Osteoblast (primary cell): Measurements from ENCODE around the gene LLGL1. TPM values are rescaled to one million over a fixed set of nuclear protein-coding genes. Genes with fewer than 3 reads are reported as not detected.

Experiments
- DNase-seq: peaks from one replicate; pipeline ENCODE4 v3.0.0; 2011; ENCODE audit warnings: low spot score, mixed read lengths; ENCODE audit not compliant: insufficient read length; ENCODE audit errors: missing footprints
- H2AFZ ChIP-seq: 2 replicates; pipeline ENCODE4 v1.6.0; 2011; ENCODE audit warnings: mild to moderate bottlenecking, low read length
- H3K27ac ChIP-seq: 2 replicates; pipeline ENCODE4 v1.5.1; 2011; ENCODE audit warnings: mild to moderate bottlenecking, low read depth, low read length, moderate library complexity
- H3K27me3 ChIP-seq: 2 replicates; pipeline ENCODE4 v1.6.0; 2012; ENCODE audit warnings: mild to moderate bottlenecking, control low read depth, inconsistent platforms, low read length, moderate library complexity; ENCODE audit not compliant: insufficient read depth
- H3K36me3 ChIP-seq: 2 replicates; pipeline ENCODE4 v1.5.1; 2011; ENCODE audit warnings: mild to moderate bottlenecking, low read length, control low read depth, moderate library complexity; ENCODE audit not compliant: insufficient read depth
- H3K4me1 ChIP-seq: 2 replicates; pipeline ENCODE4 v1.5.1; 2011; ENCODE audit warnings: mild to moderate bottlenecking, low read length, control low read depth, moderate library complexity; ENCODE audit not compliant: insufficient read depth
- H3K4me2 ChIP-seq: 2 replicates; pipeline ENCODE4 v1.6.0; 2011; ENCODE audit warnings: mild to moderate bottlenecking, low read length; ENCODE audit not compliant: insufficient read depth
- H3K4me3 ChIP-seq: fragments of 200-600 bp; sonication (generic); 3 replicates; pipeline ENCODE4 v1.5.1; 2012; ENCODE audit warnings: mild to moderate bottlenecking, low read length, inconsistent platforms; ENCODE audit not compliant: insufficient read depth
- H3K79me2 ChIP-seq: 2 replicates; pipeline ENCODE4 v1.6.0; 2012; ENCODE audit warnings: mild to moderate bottlenecking, low read length, control low read depth, inconsistent platforms; ENCODE audit not compliant: insufficient read depth
- H3K9me3 ChIP-seq: 2 replicates; pipeline ENCODE4 v1.5.1; 2011; ENCODE audit warnings: low read depth, low read length, control low read depth
- H4K20me1 ChIP-seq: 2 replicates; pipeline ENCODE4 v1.6.0; 2012; ENCODE audit warnings: mild to moderate bottlenecking, low read length, control low read depth; ENCODE audit not compliant: insufficient read depth
- CTCF ChIP-seq: IDR thresholded peaks from 2 replicates; pipeline ENCODE4 v1.5.1; 2011; ENCODE audit warnings: mild to moderate bottlenecking, low read depth, low read length, moderate library complexity; ENCODE audit errors: extremely low read depth
- total RNA-seq: library from RNA; depleted of rRNA; stranded (reverse); fragments of >200 nt; gene quantifications from 2 replicates; pipeline ENCODE4 v1.2.3, GENCODE V29; 2012

LLGL1 gene
- total RNA-seq, 1 donor, result 50.3 TPM

GRCh38 chr17:18182978-18183333 is 42.5 kb upstream of the LLGL1 start:
- Histone ChIP-seq H3K79me2 (peaks cover 43% of the 10 kb centered on the region), H3K4me1 (peaks cover 52% of the 10 kb centered on the region), H3K36me3 (no peaks in the 10 kb centered on the region), H3K27me3 (no peaks in the 10 kb centered on the region), H4K20me1 (peaks cover 37% of the 10 kb centered on the region), H3K4me3 (peak overlapping the region; percentile 91), H3K27ac (peak overlapping the region; percentile 87), H3K9me3 (no peaks in the 10 kb centered on the region), H3K4me2 (peak overlapping the region; percentile 99), H2AFZ (peak overlapping the region; percentile 35)
- TF ChIP-seq CTCF, result no peak
- peak; percentile 92 for DNase-seq

- Histone ChIP-seq H3K27me3 (no peaks in the 10 kb centered on the region), H3K36me3 (no peaks in the 10 kb centered on the region), H3K9me3 (no peaks in the 10 kb centered on the region), H4K20me1 (peaks cover 43% of the 10 kb centered on the region), H3K27ac (peak within 1 kb of the TSS; percentile 87), H3K4me2 (peak within 1 kb of the TSS; percentile 99), H3K79me2 (peaks cover 49% of the 10 kb centered on the region), H3K4me1 (peaks cover 58% of the 10 kb centered on the region), H2AFZ (peak within 1 kb of the TSS; percentile 84), H3K4me3 (peak within 1 kb of the TSS; percentile 91)
- peak; percentile 100 for DNase-seq
- peak; percentile 42 for TF ChIP-seq CTCF
Measured at GRCh38 chr17:18183334-18184142, 41.9 kb upstream of the LLGL1 start, which contains the start of gene ALKBH5. Gene ALKBH5 (plus strand): TSS chr17:18183828. CDS start chr17:18184244, 416 bp downstream.

- Histone ChIP-seq H2AFZ (no peak overlapping the region), H4K20me1 (peaks cover 51% of the 10 kb centered on the region), H3K79me2 (peaks cover 57% of the 10 kb centered on the region), H3K4me1 (peaks cover 64% of the 10 kb centered on the region), H3K36me3 (peaks cover 2% of the 10 kb centered on the region), H3K27me3 (no peaks in the 10 kb centered on the region), H3K4me3 (peak overlapping the region; percentile 91), H3K9me3 (no peaks in the 10 kb centered on the region), H3K4me2 (peak overlapping the region; percentile 99), H3K27ac (peak overlapping the region; percentile 87)
- TF ChIP-seq CTCF, result no peak
- peak; percentile 77 for DNase-seq
Measured at GRCh38 chr17:18184143-18185031, 41.0 kb upstream of the LLGL1 start.

GRCh38 chr17:18185391-18185790 is 40.0 kb upstream of the LLGL1 start:
- peak overlapping the region; percentile 87 for H3K27ac ChIP-seq
- H3K9me3 ChIP-seq, result no peaks in the 10 kb centered on the region
- peak; percentile 86 for DNase-seq
- H3K36me3 ChIP-seq, result peaks cover 6% of the 10 kb centered on the region
- peaks cover 68% of the 10 kb centered on the region for H3K4me1 ChIP-seq
- no peak for TF ChIP-seq CTCF
- peaks cover 67% of the 10 kb centered on the region for H3K79me2 ChIP-seq
- no peaks in the 10 kb centered on the region for H3K27me3 ChIP-seq
- peak overlapping the region; percentile 99 for H3K4me2 ChIP-seq
- H4K20me1 ChIP-seq, result peaks cover 61% of the 10 kb centered on the region
- H3K4me3 ChIP-seq, result peak overlapping the region; percentile 91
- H2AFZ ChIP-seq, result no peak overlapping the region
